HEK293T (cell line): ENCODE results near the gene UNC13C.

Source experiments
- FOXA1 ChIP-seq: fragments of 450-650 bp; IDR thresholded peaks from 2 replicates; pipeline ENCODE4 v1.6.1; 2016; ENCODE audit warnings: mild to moderate bottlenecking
- FOXK2 ChIP-seq: fragments of 450-650 bp; IDR thresholded peaks from 2 replicates; pipeline ENCODE4 v1.6.1; 2016; ENCODE audit warnings: mild to moderate bottlenecking
- FOXM1 ChIP-seq: fragments of 450-650 bp; IDR thresholded peaks from 2 replicates; pipeline ENCODE4 v1.6.1; 2017; ENCODE audit warnings: mild to moderate bottlenecking, borderline replicate concordance
- PKNOX1 ChIP-seq: fragments of 450-650 bp; IDR thresholded peaks from 2 replicates; pipeline ENCODE4 v1.6.1; 2016
- TARDBP ChIP-seq: fragments of 450-650 bp; IDR thresholded peaks from 2 replicates; pipeline ENCODE4 v1.6.1; 2016

- no peak for TF ChIP-seq FOXM1
- no peak for TF ChIP-seq FOXK2
- TF ChIP-seq TARDBP = no peak
- no peak for TF ChIP-seq FOXA1
- TF ChIP-seq PKNOX1 = no peak
Observed at GRCh38 chr15:54540721-54541120, 562.5 kb downstream of the UNC13C start.
